HCT116 (cell line): ENCODE data around the gene LPAR2. TPM values are rescaled to one million over a fixed set of nuclear protein-coding genes. Genes with fewer than 3 reads are reported as not detected.

Experiments
- ATAC-seq: fragments of 200-7000 bp; cut with Tn5 transposase; 2 replicates; pipeline ENCODE4 v1.9.1; 2020; ENCODE audit warnings: mild to moderate bottlenecking, moderate library complexity
- BruUV-seq: library from RNA; stranded (reverse); fragments of 400-500 nt; replicated peaks from 2 replicates; lab custom pipeline; 2021; lab: Mats Ljungman, UMichigan
- CTCF ChIA-PET: fragments of 300-600 bp; sonication (Branson Sonifier 250); formaldehyde crosslinking; loops from one replicate; lab custom pipeline; 2021; ENCODE audit warnings: antibody characterized with exemption; lab: Charles Lee
- POLR2A ChIA-PET: fragments of 300-600, 350-600 bp; sonication (Branson Sonifier 250); formaldehyde crosslinking; loops from one replicate; lab custom pipeline; 2021; ENCODE audit warnings: antibody characterized with exemption; lab: Charles Lee
- RAD21 ChIA-PET, 2 experiments: fragments of 300-600 bp; sonication (Branson Sonifier 250); formaldehyde crosslinking; loops; one replicate each; lab custom pipeline; 2023; ENCODE audit warnings: low total read pairs in 2 of 2; ENCODE audit not compliant: uncharacterized antibody in 2 of 2, unreplicated experiment in 2 of 2, low non-redundant PET in 1 of 2; lab: Charles Lee
- DNase-seq: peaks from one replicate; pipeline ENCODE4 v3.0.0-alpha.2; 2010; ENCODE audit warnings: low read depth, low spot score
- H2AFZ ChIP-seq: fragments of 200-600 bp; shearing (Covaris generic), sonication (generic); 2 replicates; pipeline ENCODE4 v1.6.1; 2017; ENCODE audit warnings: low read depth, mixed run types, mixed read lengths, antibody characterized with exemption, low read length; ENCODE audit not compliant: poor library complexity, severe bottlenecking
- H3K27ac ChIP-seq: 2 replicates; pipeline ENCODE4 v1.5.1; 2012; ENCODE audit warnings: low read depth, low read length
- H3K27me3 ChIP-seq: fragments of 200-600 bp; sonication (generic); 2 replicates; pipeline ENCODE4 v1.6.1; 2016; ENCODE audit warnings: mixed run types, low read length, mixed read lengths; ENCODE audit not compliant: insufficient read depth
- H3K36me3 ChIP-seq, 2 experiments: fragments of 200-500 bp in 1 of 2; fragments of 200-600 bp in 1 of 2; sonication (Bioruptor generic) in 1 of 2; sonication (generic) in 1 of 2; 2 replicates each; pipeline versions ENCODE4 v1.5.1 to v1.6.1; 2014 to 2016; ENCODE audit warnings: low read length in 2 of 2, inconsistent platforms in 1 of 2, mixed read lengths in 1 of 2, mixed run types in 1 of 2; ENCODE audit not compliant: insufficient read depth in 2 of 2, control insufficient read depth in 1 of 2
- H3K4me1 ChIP-seq, 2 experiments: fragments of 200-600 bp in 1 of 2; sonication (generic) in 1 of 2; 2 replicates each; pipeline versions ENCODE4 v1.5.1 to v1.6.1; 2012 to 2017; ENCODE audit warnings: low read length in 2 of 2, inconsistent platforms in 1 of 2, mild to moderate bottlenecking in 1 of 2, mixed read lengths in 1 of 2, mixed run types in 1 of 2, moderate library complexity in 1 of 2; ENCODE audit not compliant: insufficient read depth in 2 of 2, control insufficient read depth in 1 of 2
- H3K4me2 ChIP-seq: fragments of 200-600 bp; sonication (generic); 2 replicates; pipeline ENCODE4 v1.6.1; 2017; ENCODE audit warnings: mixed run types, low read length, mixed read lengths
- H3K4me3 ChIP-seq, 2 experiments: fragments of 200-600 bp in 1 of 2; sonication (generic) in 1 of 2; replicated peaks in 1 of 2; 2 replicates each; pipeline ENCODE4 v1.5.1; 2011 to 2016; ENCODE audit warnings: low read length in 2 of 2, control low read depth in 1 of 2, low read depth in 1 of 2, mild to moderate bottlenecking in 1 of 2, mixed read lengths in 1 of 2, mixed run types in 1 of 2
- H3K79me2 ChIP-seq: fragments of 200-600 bp; sonication (generic); 2 replicates; pipeline ENCODE4 v1.6.1; 2017; ENCODE audit warnings: mild to moderate bottlenecking, mixed run types, low read length, moderate library complexity, mixed read lengths; ENCODE audit not compliant: insufficient read depth
- H3K9ac ChIP-seq: fragments of 200-600 bp; sonication (generic); 2 replicates; pipeline ENCODE4 v1.6.1; 2016; ENCODE audit warnings: low read length, mixed read lengths
- H3K9me2 ChIP-seq: fragments of 200-600 bp; sonication (generic), shearing (Covaris generic); 2 replicates; pipeline ENCODE4 v1.6.1; 2017; ENCODE audit warnings: mixed run types, mild to moderate bottlenecking, moderate library complexity; ENCODE audit not compliant: insufficient read depth
- H3K9me3 ChIP-seq, 2 experiments: fragments of 200-500 bp in 1 of 2; fragments of 200-600 bp in 1 of 2; sonication (Bioruptor generic) in 1 of 2; sonication (generic) in 1 of 2; 2 replicates each; pipeline ENCODE4 v1.6.1; 2014 to 2017; ENCODE audit warnings: low read length in 2 of 2, mixed read lengths in 2 of 2, inconsistent platforms in 1 of 2, low read depth in 1 of 2, mild to moderate bottlenecking in 1 of 2, mixed run types in 1 of 2, moderate library complexity in 1 of 2; ENCODE audit not compliant: control insufficient read depth in 1 of 2, insufficient read depth in 1 of 2
- H4K20me1 ChIP-seq: fragments of 200-600 bp; sonication (generic), shearing (Covaris generic); 2 replicates; pipeline ENCODE4 v1.6.1; 2017; ENCODE audit warnings: mixed run types, mild to moderate bottlenecking, moderate library complexity; ENCODE audit not compliant: insufficient read depth
- CBX3 ChIP-seq: IDR thresholded peaks from 2 replicates; pipeline ENCODE4 v1.6.1; 2012; ENCODE audit warnings: low read depth
- CTCF ChIP-seq, 3 experiments: fragments of 200-600 bp in 1 of 3; sonication (generic) in 1 of 3; IDR thresholded peaks in 2 of 3; conservative IDR thresholded peaks in 1 of 3; 2 replicates each; pipeline ENCODE4 v1.5.1; 2012 to 2017; ENCODE audit warnings: low read depth in 2 of 3, low read length in 2 of 3, antibody characterized with exemption in 1 of 3, borderline replicate concordance in 1 of 3, control low read depth in 1 of 3, mild to moderate bottlenecking in 1 of 3, mixed read lengths in 1 of 3, mixed run types in 1 of 3, moderate library complexity in 1 of 3; ENCODE audit not compliant: insufficient read depth in 1 of 3
- ELF1 ChIP-seq: IDR thresholded peaks from 2 replicates; pipeline ENCODE4 v1.6.1; 2012; ENCODE audit warnings: low read depth, borderline replicate concordance
- JUND ChIP-seq: IDR thresholded peaks from 2 replicates; pipeline ENCODE4 v1.6.1; 2012
- SIN3A ChIP-seq: IDR thresholded peaks from 2 replicates; pipeline ENCODE4 v1.6.1; 2012; ENCODE audit warnings: low read depth
- SRF ChIP-seq: IDR thresholded peaks from 2 replicates; pipeline ENCODE4 v1.6.1; 2012; ENCODE audit warnings: low read depth
- TCF7L2 ChIP-seq: IDR thresholded peaks from 2 replicates; pipeline ENCODE4 v1.7.0; 2011; ENCODE audit warnings: borderline replicate concordance, inconsistent platforms; ENCODE audit not compliant: insufficient read depth, insufficient read length; ENCODE audit errors: extremely low read depth
- ZFX ChIP-seq: fragments of 450-650 bp; IDR thresholded peaks from 2 replicates; pipeline ENCODE4 v1.6.1; 2017
- intact Hi-C: fragments of 100-400 bp; cut with micrococcal nuclease; formaldehyde crosslinking; loops from 2 replicates; pipeline ENCODE4 v1.10.0; 2022
- total RNA-seq: library from RNA; stranded (reverse); gene quantifications from one replicate; pipeline ENCODE4 v1.2.1, GENCODE V29; 2021; ENCODE audit not compliant: unreplicated experiment

LPAR2 gene
- total RNA-seq, 1 experiment from 2014 or later, result 28.2 TPM

GRCh38 chr19:19653597-19654147 lies 25.7 kb upstream of the LPAR2 start:
- Histone ChIP-seq H4K20me1 (no peaks in the 10 kb centered on the region), H2AFZ (no peak overlapping the region), H3K4me3 (no peak overlapping the region), H3K9ac (no peak overlapping the region), H3K27me3 (no peaks in the 10 kb centered on the region), H3K27ac (no peak overlapping the region), H3K9me3 (no peaks in the 10 kb centered on the region), H3K36me3 (peaks cover 50 to 51% of the 10 kb centered on the region in 2 experiments), H3K4me1 (no peaks in the 10 kb centered on the region), H3K9me2 (no peaks in the 10 kb centered on the region), H3K4me2 (no peak overlapping the region), H3K79me2 (peaks cover 5% of the 10 kb centered on the region)
- DNase-seq (no peak), ATAC-seq (no peak)
- RAD21 ChIA-PET, result no interaction called here
- CTCF ChIA-PET, result no interaction called here
- BruUV-seq, result no TSS peak
- intact Hi-C loops, result no loop called here
- POLR2A ChIA-PET, result interaction anchor here (1.4 kb wide), 1 partner anchor 8 kb away, joined by 3 read pairs; no protein-coding TSS in a partner anchor
- no peak for TF ChIP-seq TCF7L2
- TF ChIP-seq CTCF (IDR thresholded peaks at IDR 0.05 in 2 of 3, conservative IDR thresholded peaks at IDR 0.05 in 1 of 3; ENCODE audit: borderline replicate concordance in 1 of 3, insufficient read depth in 1 of 3, low read depth in 2 of 3, low read length in 2 of 3), result no peak
- no peak for TF ChIP-seq SRF
- TF ChIP-seq SIN3A, result no peak

- BruUV-seq, result no TSS peak
- no peaks in the 10 kb centered on the region for H4K20me1 ChIP-seq
- H3K27ac ChIP-seq, result no peak overlapping the region
- H3K4me3 ChIP-seq, result no peak overlapping the region
- no peaks in the 10 kb centered on the region for H3K9me3 ChIP-seq
- no peak for TF ChIP-seq ELF1
- TF ChIP-seq ZFX, result no peak
- no peak for TF ChIP-seq CBX3
- TF ChIP-seq JUND, result no peak
- ChIA-PET CTCF (no interaction called here), POLR2A (no interaction called here), RAD21 (no interaction called here)
- no peak overlapping the region for H3K4me2 ChIP-seq
- H3K4me1 ChIP-seq, result no peaks in the 10 kb centered on the region
- peaks cover 41 to 43% of the 10 kb centered on the region in 2 experiments for H3K36me3 ChIP-seq
- H3K9ac ChIP-seq, result no peak overlapping the region
- H3K27me3 ChIP-seq, result no peaks in the 10 kb centered on the region
- intact Hi-C loops, result no loop called here
- no peak for ATAC-seq
- H3K79me2 ChIP-seq, result no peaks in the 10 kb centered on the region; the same call in 1 of the 2 replicates
- no peak for DNase-seq
- no peak overlapping the region for H2AFZ ChIP-seq
- no peaks in the 10 kb centered on the region for H3K9me2 ChIP-seq
Observed at GRCh38 chr19:19652482-19653295, 24.7 kb upstream of the LPAR2 start.
